Neural crest cell (in vitro differentiated cells): Measurements from ENCODE around the gene EMC8. TPM values are rescaled to one million over a fixed set of nuclear protein-coding genes. Genes with fewer than 3 reads are reported as not detected.
A peak's percentile ranks its signal among the peaks of the same experiment; 100 is the strongest.

Source experiments
- DNase-seq: peaks from one replicate; pipeline ENCODE4 v3.0.0; 2021; ENCODE audit warnings: low read depth, mixed read lengths, low spot score
- H3K27ac Mint-ChIP-seq: one replicate; pipeline ENCODE4 v1.8.0; 2021; ENCODE audit warnings: mild to moderate bottlenecking, mixed read lengths; ENCODE audit not compliant: unreplicated experiment
- H3K27me3 Mint-ChIP-seq: 2 replicates; pipeline ENCODE4 v1.8.0; 2021; ENCODE audit warnings: low read depth, mild to moderate bottlenecking, mixed read lengths
- H3K36me3 Mint-ChIP-seq: 2 replicates; pipeline ENCODE4 v1.8.0; 2021; ENCODE audit warnings: low read depth, mild to moderate bottlenecking, mixed read lengths
- H3K4me1 Mint-ChIP-seq: 2 replicates; pipeline ENCODE4 v1.8.0; 2021; ENCODE audit warnings: mixed read lengths
- H3K4me3 Mint-ChIP-seq: one replicate; pipeline ENCODE4 v1.8.0; 2021; ENCODE audit warnings: mild to moderate bottlenecking, mixed read lengths
- H3K9me3 Mint-ChIP-seq: 2 replicates; pipeline ENCODE4 v1.8.0; 2021; ENCODE audit warnings: mixed read lengths
- total RNA-seq: library from RNA; stranded (reverse); gene quantifications from 2 replicates; pipeline ENCODE4 v1.2.1, GENCODE V29; 2021
- TF ChIP-seq, protein P1 (sequence below): fragments of 200-600 bp; sonication (generic); conservative IDR thresholded peaks from 2 replicates; pipeline ENCODE4 v1.5.0; 2021; ENCODE audit warnings: antibody characterized with exemption, mild to moderate bottlenecking

EMC8 gene
- total RNA-seq, 1 donor from 2014 or later = 44.1 TPM

DNA sequence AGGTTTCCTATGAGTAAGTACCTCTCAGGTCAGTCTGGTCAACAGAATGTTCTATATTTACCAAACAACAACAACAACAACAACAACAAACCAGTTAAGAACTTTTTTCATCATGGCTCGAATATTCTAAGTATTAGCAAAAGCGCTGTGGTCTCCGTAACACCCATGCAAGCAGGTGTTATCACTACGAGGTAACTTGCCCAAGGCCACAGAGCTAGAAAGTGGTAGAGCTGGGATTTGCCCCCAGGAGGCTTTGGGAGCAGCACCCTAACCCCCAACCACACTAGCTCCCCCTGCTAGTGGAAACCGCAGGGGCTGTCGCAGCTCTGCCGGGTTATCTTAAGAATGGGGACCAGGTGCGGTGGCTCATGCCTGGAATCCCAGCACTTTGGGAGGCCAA is 24.5 kb downstream of the EMC8 start:
- Mint-ChIP-seq H3K4me1 (no peaks in the 10 kb centered on the region), H3K9me3 (no peaks in the 10 kb centered on the region), H3K4me3 (no peak overlapping the region), H3K27ac (no peak overlapping the region), H3K27me3 (no peaks in the 10 kb centered on the region), H3K36me3 (peaks cover 2% of the 10 kb centered on the region)
- no peak for DNase-seq
- TF ChIP-seq, protein P1, sequence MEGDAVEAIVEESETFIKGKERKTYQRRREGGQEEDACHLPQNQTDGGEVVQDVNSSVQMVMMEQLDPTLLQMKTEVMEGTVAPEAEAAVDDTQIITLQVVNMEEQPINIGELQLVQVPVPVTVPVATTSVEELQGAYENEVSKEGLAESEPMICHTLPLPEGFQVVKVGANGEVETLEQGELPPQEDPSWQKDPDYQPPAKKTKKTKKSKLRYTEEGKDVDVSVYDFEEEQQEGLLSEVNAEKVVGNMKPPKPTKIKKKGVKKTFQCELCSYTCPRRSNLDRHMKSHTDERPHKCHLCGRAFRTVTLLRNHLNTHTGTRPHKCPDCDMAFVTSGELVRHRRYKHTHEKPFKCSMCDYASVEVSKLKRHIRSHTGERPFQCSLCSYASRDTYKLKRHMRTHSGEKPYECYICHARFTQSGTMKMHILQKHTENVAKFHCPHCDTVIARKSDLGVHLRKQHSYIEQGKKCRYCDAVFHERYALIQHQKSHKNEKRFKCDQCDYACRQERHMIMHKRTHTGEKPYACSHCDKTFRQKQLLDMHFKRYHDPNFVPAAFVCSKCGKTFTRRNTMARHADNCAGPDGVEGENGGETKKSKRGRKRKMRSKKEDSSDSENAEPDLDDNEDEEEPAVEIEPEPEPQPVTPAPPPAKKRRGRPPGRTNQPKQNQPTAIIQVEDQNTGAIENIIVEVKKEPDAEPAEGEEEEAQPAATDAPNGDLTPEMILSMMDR = no peak

DNA sequence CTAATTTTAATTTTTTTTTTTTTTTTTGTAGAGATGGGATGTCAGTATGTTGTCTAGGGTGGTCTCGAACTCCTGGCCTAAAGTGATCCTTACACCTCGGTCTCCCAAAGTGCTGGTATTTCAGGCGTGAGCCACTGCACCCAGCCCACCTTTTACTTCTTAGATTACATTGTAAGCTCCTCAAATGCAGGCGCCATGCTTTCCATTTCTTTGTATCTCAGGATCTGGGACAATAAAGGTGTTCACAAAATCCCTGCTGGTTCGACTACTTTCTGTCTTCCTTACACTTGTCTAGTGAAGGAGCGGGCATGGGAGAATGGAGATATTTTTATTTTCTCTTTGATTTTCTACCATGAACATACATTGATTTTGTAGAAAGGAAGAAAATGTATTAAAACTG is 25.2 kb downstream of the EMC8 start:
- H3K36me3 Mint-ChIP-seq = no peaks in the 10 kb centered on the region
- H3K27me3 Mint-ChIP-seq = no peaks in the 10 kb centered on the region
- TF ChIP-seq, protein P1 = no peak
- H3K4me3 Mint-ChIP-seq = no peak overlapping the region
- no peaks in the 10 kb centered on the region for H3K9me3 Mint-ChIP-seq
- no peak for DNase-seq
- H3K27ac Mint-ChIP-seq = no peak overlapping the region
- H3K4me1 Mint-ChIP-seq = no peaks in the 10 kb centered on the region

DNA sequence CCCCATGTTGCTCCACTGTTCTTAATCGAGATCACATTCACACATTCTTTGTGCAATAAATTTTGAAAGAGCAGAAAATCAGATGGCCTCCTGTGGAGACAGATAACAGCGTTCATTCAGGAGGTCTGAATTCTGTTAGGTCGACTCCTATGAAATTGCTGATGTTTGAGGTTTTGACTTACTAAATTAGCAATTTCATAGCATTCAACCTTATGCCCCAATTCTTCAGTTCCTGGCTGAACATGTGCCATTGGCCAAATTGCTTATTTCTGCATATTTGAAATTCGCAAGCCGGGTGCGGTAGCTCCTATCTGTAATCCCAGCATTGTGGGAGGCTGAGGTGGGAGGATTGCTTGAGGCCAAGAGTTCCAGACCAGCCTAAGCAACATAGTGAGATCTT is 26.3 kb downstream of the EMC8 start:
- Mint-ChIP-seq H3K27ac (no peak overlapping the region), H3K27me3 (no peaks in the 10 kb centered on the region), H3K4me3 (no peak overlapping the region), H3K9me3 (no peaks in the 10 kb centered on the region), H3K4me1 (no peaks in the 10 kb centered on the region), H3K36me3 (no peaks in the 10 kb centered on the region)
- TF ChIP-seq, protein P1 = no peak
- DNase-seq = no peak

DNA sequence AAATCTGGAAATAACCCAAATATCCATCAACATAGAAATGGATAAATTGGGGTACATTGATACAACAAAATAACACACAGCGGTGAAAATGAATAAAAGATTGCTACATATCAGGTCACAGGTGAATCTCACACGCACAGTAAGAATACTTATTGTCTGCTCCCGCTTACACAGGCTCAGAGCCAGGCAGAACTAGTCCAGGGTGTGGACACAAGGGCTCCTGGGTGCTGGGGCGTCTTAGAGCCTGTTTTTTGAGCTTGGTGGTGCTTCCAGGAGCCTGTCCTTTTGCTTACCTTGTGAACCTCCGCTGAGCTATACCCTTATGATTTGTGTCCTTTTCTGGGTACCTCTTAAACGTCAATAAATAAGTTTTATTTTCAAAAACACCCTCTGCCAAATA is 28.6 kb downstream of the EMC8 start:
- Mint-ChIP-seq H3K4me1 (no peaks in the 10 kb centered on the region), H3K27me3 (peaks cover 2% of the 10 kb centered on the region), H3K9me3 (no peaks in the 10 kb centered on the region), H3K4me3 (no peak overlapping the region), H3K27ac (peak overlapping the region; percentile 43), H3K36me3 (no peaks in the 10 kb centered on the region)
- no peak for DNase-seq
- TF ChIP-seq, protein P1 = no peak

DNA sequence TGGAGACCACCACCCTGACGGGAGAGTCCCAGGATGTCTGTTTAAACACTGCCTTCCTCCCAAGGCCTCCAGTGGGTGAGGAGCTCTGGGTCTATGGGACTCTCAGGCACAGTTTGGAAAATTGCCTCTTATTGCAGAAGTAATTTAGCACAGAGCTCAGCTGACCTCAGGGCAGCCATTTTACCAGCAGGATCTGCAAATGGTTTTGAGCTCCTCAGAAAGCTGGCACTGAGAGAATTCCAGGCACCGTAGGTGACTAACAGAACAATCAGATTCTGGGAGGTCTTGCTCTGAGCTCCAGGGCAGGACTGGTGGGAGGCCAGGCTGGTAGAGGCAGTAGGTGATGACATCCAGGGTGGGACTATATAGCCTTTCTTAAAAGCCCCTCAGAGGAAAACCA is 31.1 kb downstream of the EMC8 start:
- no peak overlapping the region for H3K27ac Mint-ChIP-seq
- TF ChIP-seq, protein P1 = no peak
- DNase-seq = no peak
- no peaks in the 10 kb centered on the region for H3K36me3 Mint-ChIP-seq
- no peaks in the 10 kb centered on the region for H3K9me3 Mint-ChIP-seq
- no peaks in the 10 kb centered on the region for H3K4me1 Mint-ChIP-seq
- H3K4me3 Mint-ChIP-seq = no peak overlapping the region
- H3K27me3 Mint-ChIP-seq = peaks cover 4% of the 10 kb centered on the region

DNA sequence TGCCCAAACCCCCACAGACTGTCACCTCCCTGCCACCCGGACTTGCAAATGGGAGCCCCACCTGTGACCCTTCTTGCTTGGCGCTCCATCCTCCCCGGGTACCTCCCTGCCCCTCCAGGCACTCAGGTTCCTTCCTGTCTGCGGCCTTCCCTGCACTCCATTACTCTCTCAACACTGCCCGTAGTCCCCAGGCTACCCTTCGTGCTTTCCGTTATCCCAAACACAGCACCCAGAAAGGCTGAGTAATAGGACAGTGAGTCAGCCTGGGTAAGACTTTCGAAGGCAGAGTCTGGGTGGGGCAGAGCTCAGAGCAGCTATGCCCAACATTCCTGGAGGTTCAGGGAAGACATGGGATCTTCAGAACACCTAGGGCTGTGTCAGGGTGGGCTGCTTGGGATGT is 31.8 kb downstream of the EMC8 start:
- peak overlapping the region; percentile 19 for H3K27ac Mint-ChIP-seq
- no peaks in the 10 kb centered on the region for H3K9me3 Mint-ChIP-seq

More for the DNA sequence above, 31.8 kb downstream of the EMC8 start:
- DNase-seq = no peak
- peaks cover 4% of the 10 kb centered on the region for H3K27me3 Mint-ChIP-seq
- TF ChIP-seq, protein P1 = no peak
- no peak overlapping the region for H3K4me3 Mint-ChIP-seq
- H3K4me1 Mint-ChIP-seq = no peaks in the 10 kb centered on the region
- H3K36me3 Mint-ChIP-seq = no peaks in the 10 kb centered on the region
